NT2/D1 (cell line): ENCODE results near the gene LRMDA.

Experiments used
- SUZ12 ChIP-seq: IDR thresholded peaks from 2 replicates; pipeline ENCODE4 v1.6.1; 2011; ENCODE audit not compliant: insufficient read length, insufficient read depth; ENCODE audit errors: extremely low read depth
- YY1 ChIP-seq: IDR thresholded peaks from 2 replicates; pipeline ENCODE4 v1.6.1; 2011; ENCODE audit not compliant: insufficient read length, insufficient read depth
- ZNF274 ChIP-seq: IDR thresholded peaks from 2 replicates; pipeline ENCODE4 v1.6.1; 2011; ENCODE audit warnings: mild to moderate bottlenecking, low read depth, low read length

- no peak for TF ChIP-seq ZNF274
- no peak for TF ChIP-seq YY1
- TF ChIP-seq SUZ12 = no peak
These were observed 905.0 kb downstream of the LRMDA start for GRCh38 chr10:76336213-76336963.
